Peyer's patch (tissue), 4 donors: ENCODE data around the gene GFI1B. TPM values are rescaled to one million over a fixed set of nuclear protein-coding genes. Genes with fewer than 3 reads are reported as not detected.
"Not testable (repeated sequence)": the region's sequence is repeated elsewhere in the genome, so short reads cannot be mapped to it uniquely, and the experiment has no call there.

Source experiments
- DNase-seq, 3 donors: peaks; one replicate each; pipeline ENCODE4 v3.0.0-alpha.2; 2017 to 2019
- H3K27ac ChIP-seq, 4 donors: fragments of 200-600 bp; sonication (generic); one replicate each; pipeline ENCODE4 v1.5.1; 2016 to 2019
- H3K27me3 ChIP-seq, 2 donors: fragments of 200-600 bp; sonication (generic); one replicate each; pipeline ENCODE4 v1.5.1; 2019
- H3K36me3 ChIP-seq, 3 donors: fragments of 200-600 bp; sonication (generic); one replicate each; pipeline ENCODE4 v1.5.1; 2016 to 2019
- H3K4me1 ChIP-seq, 4 donors: fragments of 200-600 bp; sonication (generic); one replicate each; pipeline ENCODE4 v1.5.1; 2016 to 2019
- H3K4me3 ChIP-seq, 4 donors: fragments of 200-600 bp; sonication (generic); 1 replicate in 3 of 4; 2 replicates in 1 of 4; pipeline ENCODE4 v1.5.1; 2016 to 2019; ENCODE audit warnings: mild to moderate bottlenecking in 1 of 4
- H3K9me3 ChIP-seq, 4 donors: fragments of 200-600 bp; sonication (generic); one replicate each; pipeline ENCODE4 v1.5.1; 2016 to 2019; ENCODE audit warnings: mild to moderate bottlenecking in 1 of 4
- CTCF ChIP-seq, 6 experiments: fragments of 450-650 bp in 4 of 6; fragments of 200-600 bp in 2 of 6; sonication (generic) in 1 of 6; IDR thresholded peaks; one replicate each; pipeline ENCODE4 v1.5.1; 2017 to 2019; ENCODE audit warnings: antibody characterized with exemption in 6 of 6, mild to moderate bottlenecking in 3 of 6, moderate library complexity in 1 of 6
- POLR2A ChIP-seq, 2 donors: fragments of 450-650 bp; IDR thresholded peaks; one replicate each; pipeline ENCODE4 v1.5.1; 2017; ENCODE audit warnings: antibody characterized with exemption in 2 of 2, mild to moderate bottlenecking in 2 of 2, moderate library complexity in 2 of 2
- small RNA-seq, 2 donors: library from RNA; depleted of rRNA; stranded (forward); fragments of <200 nt; gene quantifications; one replicate each; pipeline ENCODE3, GENCODE V24; 2016
- total RNA-seq, 4 donors: library from RNA; depleted of rRNA; stranded (reverse); fragments of >200 nt; gene quantifications; one replicate each; pipeline ENCODE4 v1.1.0, GENCODE V29; 2016

GFI1B gene
- total RNA-seq, 4 donors from 2014 or later, result 0.88 to 2.7 (median 2.4) TPM; not detected in 1

GRCh38 chr9:133032171-133032570 lies 53.7 kb downstream of the GFI1B start:
- H3K27me3 ChIP-seq, result no peaks in the 10 kb centered on the region
- TF ChIP-seq CTCF (IDR thresholded peaks at IDR 0.05) (no peak), POLR2A (IDR thresholded peaks at IDR 0.05) (no peak)
- H3K27ac ChIP-seq, result no peak overlapping the region
- no peaks in the 10 kb centered on the region for H3K36me3 ChIP-seq
- no peak overlapping the region for H3K4me3 ChIP-seq
- no peaks in the 10 kb centered on the region for H3K9me3 ChIP-seq
- H3K4me1 ChIP-seq, result peaks cover 4 to 26% (median 16%) of the 10 kb centered on the region in 4 donors
- DNase-seq, result peak in 1 of 3 donors; percentile 20

GRCh38 chr9:133035669-133036068 lies 57.2 kb downstream of the GFI1B start:
- H3K36me3 ChIP-seq, result no peaks in the 10 kb centered on the region
- H3K9me3 ChIP-seq, result no peaks in the 10 kb centered on the region
- peaks cover 4 to 13% (median 9%) of the 10 kb centered on the region in 4 donors for H3K4me1 ChIP-seq
- TF ChIP-seq CTCF (IDR thresholded peaks at IDR 0.05), result no peak
- no peak for TF ChIP-seq POLR2A (IDR thresholded peaks at IDR 0.05)
- no peak for DNase-seq
- no peaks in the 10 kb centered on the region for H3K27me3 ChIP-seq
- no peak overlapping the region for H3K27ac ChIP-seq
- no peak overlapping the region for H3K4me3 ChIP-seq

GRCh38 chr9:133037775-133038515 lies 59.5 kb downstream of the GFI1B start:
- no peaks in the 10 kb centered on the region for H3K9me3 ChIP-seq
- H3K27ac ChIP-seq, result no peak overlapping the region
- H3K4me1 ChIP-seq, result no peaks in the 10 kb centered on the region
- H3K27me3 ChIP-seq, result no peaks in the 10 kb centered on the region
- TF ChIP-seq POLR2A (IDR thresholded peaks at IDR 0.05) (no peak), CTCF (IDR thresholded peaks at IDR 0.05) (no peak)
- no peak overlapping the region for H3K4me3 ChIP-seq
- peak in 1 of 3 donors; percentile 20 for DNase-seq
- H3K36me3 ChIP-seq, result peaks cover 0 to 13% (median 0%) of the 10 kb centered on the region in 3 donors

GRCh38 chr9:133040892-133041479 lies 62.5 kb downstream of the GFI1B start:
- DNase-seq, result peak; percentile 47 to 82 (median 57)
- not testable (repeated sequence) for H3K27me3 ChIP-seq, H3K4me1 ChIP-seq, H3K9me3 ChIP-seq, H3K27ac ChIP-seq, H3K4me3 ChIP-seq
- peaks cover 0 to 43% (median 0%) of the 10 kb centered on the region in 3 donors for H3K36me3 ChIP-seq
- TF ChIP-seq CTCF (IDR thresholded peaks at IDR 0.05), result peak in 4 of 6 experiments; percentile 46 to 65 (median 59)

Small RNA genes lying within 50 kb of the gene (small RNA-seq; reads per million reads assigned to genes)
- gene AL593851.1 (0 reads per million in 2 donors), gene MIR548AW (0 to 1.1 reads per million in 2 donors), gene RNU7-21P (0 reads per million in 2 donors)

Other genes starting within 250 kb of the GFI1B start
- not detected for gene AK8, start 100.4 kb upstream of the GFI1B start, total RNA-seq
- 1 to 10 TPM in 2 of 4 donors, under 1 TPM in 1, not detected in 1; 0.53 to 1.8 (median 1.2) TPM for gene SPACA9, start 99.8 kb upstream of the GFI1B start, total RNA-seq
- 100 to 1,000 TPM in 1 of 4 donors, 10 to 100 TPM in 3; 38.4 to 155 (median 81.6) TPM for gene TSC1, start 34.1 kb upstream of the GFI1B start, total RNA-seq
- gene GTF3C5, start 52.3 kb downstream of the GFI1B start, total RNA-seq, result 100 to 1,000 TPM in 1 of 4 donors, 10 to 100 TPM in 3; 63.7 to 103 (median 73.5) TPM
- 1 to 10 TPM; 1.6 to 9.1 (median 5.8) TPM for gene CEL, start 83.3 kb downstream of the GFI1B start, total RNA-seq
- gene RALGDS, start 142.5 kb downstream of the GFI1B start, total RNA-seq, result 100 to 1,000 TPM in 2 of 4 donors, 10 to 100 TPM in 2; 53.1 to 237 (median 139) TPM
- gene GBGT1, start 185.2 kb downstream of the GFI1B start, total RNA-seq, result 10 to 100 TPM in 3 of 4 donors, 1 to 10 TPM in 1; 7.0 to 49.5 (median 14.1) TPM
- gene OBP2B, start 230.6 kb downstream of the GFI1B start, total RNA-seq, result not detected